HFFc6 (cell line): ENCODE data around the gene LAMB4. TPM values are rescaled to one million over a fixed set of nuclear protein-coding genes. Genes with fewer than 3 reads are reported as not detected.
"Not testable (repeated sequence)": the region's sequence is repeated elsewhere in the genome, so short reads cannot be mapped to it uniquely, and the experiment has no call there.

Experiments used
- DNase-seq: peaks from one replicate; pipeline ENCODE4 v3.0.0-alpha.2; 2018
- H3K27ac Mint-ChIP-seq: 2 replicates; pipeline ENCODE4 v1.8.0; 2020; ENCODE audit warnings: mild to moderate bottlenecking, mixed read lengths
- H3K27me3 Mint-ChIP-seq: 2 replicates; pipeline ENCODE4 v1.8.0; 2021; ENCODE audit warnings: mild to moderate bottlenecking, moderate library complexity, mixed read lengths; ENCODE audit not compliant: insufficient read depth
- H3K36me3 Mint-ChIP-seq: 2 replicates; pipeline ENCODE4 v1.8.0; 2021; ENCODE audit warnings: low read depth, mixed read lengths
- H3K4me1 Mint-ChIP-seq: 2 replicates; pipeline ENCODE4 v1.8.0; 2020; ENCODE audit warnings: low read depth, mixed read lengths
- H3K4me3 Mint-ChIP-seq: 2 replicates; pipeline ENCODE4 v1.8.0; 2020; ENCODE audit warnings: mild to moderate bottlenecking, moderate library complexity, mixed read lengths
- H3K9me3 Mint-ChIP-seq: 2 replicates; pipeline ENCODE4 v1.8.0; 2020; ENCODE audit warnings: mild to moderate bottlenecking, mixed read lengths
- total RNA-seq, 6 experiments: library from RNA; stranded (reverse); fragmentation: NEBNext Ultra II Directional; extraction: Animal tissue kit (Norgen Biotek cat#: 25700); gene quantifications; 2 replicates in 1 of 6; 3 replicates in 5 of 6; pipeline ENCODE4 v1.2.3, GENCODE V29; 2021
- TF ChIP-seq, protein P1 (sequence below): fragments of 200-600 bp; sonication (generic); IDR thresholded peaks from 2 replicates; pipeline ENCODE4 v1.5.0; 2021; ENCODE audit warnings: antibody characterized with exemption, mild to moderate bottlenecking

The LAMB4 gene
- total RNA-seq, 6 experiments from 2014 or later = 0.16 to 0.24 TPM; not detected in 4

DNA sequence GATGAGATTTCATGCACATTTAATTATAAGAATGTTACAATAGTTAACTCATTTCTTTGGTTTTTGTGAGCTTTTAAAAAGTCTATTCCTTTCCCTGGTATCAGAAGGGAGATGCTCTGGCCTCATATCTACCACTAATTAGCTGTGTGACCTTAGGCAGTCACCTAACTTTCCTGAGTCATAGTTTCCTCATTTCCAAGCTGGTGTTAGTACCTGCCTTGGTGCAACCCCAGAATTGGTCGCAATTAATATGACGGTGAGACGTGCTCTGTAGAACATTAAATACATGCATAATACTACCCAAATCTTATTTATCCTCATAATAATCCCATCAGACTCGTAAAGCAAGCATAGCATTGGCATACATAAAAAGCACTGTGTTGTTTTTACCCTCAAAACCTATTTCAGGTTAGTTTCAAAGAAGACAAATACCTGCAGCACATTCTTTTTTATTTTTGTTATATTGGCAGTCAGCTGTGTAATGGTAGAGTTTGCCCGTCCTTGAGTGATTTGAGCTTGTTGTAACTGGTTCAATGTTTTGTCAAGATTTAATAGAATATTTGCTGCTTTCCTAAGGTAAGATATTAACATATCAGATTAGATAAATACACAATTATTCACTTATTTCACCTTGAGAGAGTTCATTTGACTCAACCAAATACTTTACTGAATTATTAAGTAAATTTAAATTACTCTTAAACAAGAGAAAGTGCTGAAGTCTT is 96.2 kb downstream of the LAMB4 start:
- DNase-seq = no peak
- H3K9me3 Mint-ChIP-seq = no peaks in the 10 kb centered on the region
- H3K36me3 Mint-ChIP-seq = no peaks in the 10 kb centered on the region
- no peak overlapping the region for H3K27ac Mint-ChIP-seq
- no peaks in the 10 kb centered on the region for H3K27me3 Mint-ChIP-seq
- no peak overlapping the region for H3K4me3 Mint-ChIP-seq
- H3K4me1 Mint-ChIP-seq = peaks cover 36% of the 10 kb centered on the region
- TF ChIP-seq, protein P1, sequence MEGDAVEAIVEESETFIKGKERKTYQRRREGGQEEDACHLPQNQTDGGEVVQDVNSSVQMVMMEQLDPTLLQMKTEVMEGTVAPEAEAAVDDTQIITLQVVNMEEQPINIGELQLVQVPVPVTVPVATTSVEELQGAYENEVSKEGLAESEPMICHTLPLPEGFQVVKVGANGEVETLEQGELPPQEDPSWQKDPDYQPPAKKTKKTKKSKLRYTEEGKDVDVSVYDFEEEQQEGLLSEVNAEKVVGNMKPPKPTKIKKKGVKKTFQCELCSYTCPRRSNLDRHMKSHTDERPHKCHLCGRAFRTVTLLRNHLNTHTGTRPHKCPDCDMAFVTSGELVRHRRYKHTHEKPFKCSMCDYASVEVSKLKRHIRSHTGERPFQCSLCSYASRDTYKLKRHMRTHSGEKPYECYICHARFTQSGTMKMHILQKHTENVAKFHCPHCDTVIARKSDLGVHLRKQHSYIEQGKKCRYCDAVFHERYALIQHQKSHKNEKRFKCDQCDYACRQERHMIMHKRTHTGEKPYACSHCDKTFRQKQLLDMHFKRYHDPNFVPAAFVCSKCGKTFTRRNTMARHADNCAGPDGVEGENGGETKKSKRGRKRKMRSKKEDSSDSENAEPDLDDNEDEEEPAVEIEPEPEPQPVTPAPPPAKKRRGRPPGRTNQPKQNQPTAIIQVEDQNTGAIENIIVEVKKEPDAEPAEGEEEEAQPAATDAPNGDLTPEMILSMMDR = no peak

DNA sequence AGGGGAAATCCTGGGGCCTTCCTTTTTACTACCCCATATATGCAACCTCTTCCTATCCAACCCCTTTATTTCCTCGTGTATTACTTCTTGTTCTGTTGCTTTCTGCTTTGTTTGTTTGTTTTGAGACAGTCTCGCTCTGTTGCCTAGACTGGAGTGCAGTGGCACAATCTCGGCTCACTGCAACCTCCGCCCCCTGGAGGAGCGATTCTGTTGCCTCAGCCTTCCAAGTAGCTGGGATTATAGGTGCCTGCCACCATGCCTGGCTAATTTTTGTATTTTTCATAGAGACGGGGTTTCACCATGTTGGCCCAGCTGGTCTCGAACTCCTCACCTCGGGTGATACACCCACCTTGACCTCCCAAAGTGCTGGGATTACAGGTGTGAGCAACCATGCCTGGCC is 96.9 kb downstream of the LAMB4 start:
- not testable (repeated sequence) for H3K36me3 Mint-ChIP-seq, H3K27ac Mint-ChIP-seq, DNase-seq, H3K9me3 Mint-ChIP-seq, H3K27me3 Mint-ChIP-seq, H3K4me3 Mint-ChIP-seq
- H3K4me1 Mint-ChIP-seq = peaks cover 38% of the 10 kb centered on the region

DNA sequence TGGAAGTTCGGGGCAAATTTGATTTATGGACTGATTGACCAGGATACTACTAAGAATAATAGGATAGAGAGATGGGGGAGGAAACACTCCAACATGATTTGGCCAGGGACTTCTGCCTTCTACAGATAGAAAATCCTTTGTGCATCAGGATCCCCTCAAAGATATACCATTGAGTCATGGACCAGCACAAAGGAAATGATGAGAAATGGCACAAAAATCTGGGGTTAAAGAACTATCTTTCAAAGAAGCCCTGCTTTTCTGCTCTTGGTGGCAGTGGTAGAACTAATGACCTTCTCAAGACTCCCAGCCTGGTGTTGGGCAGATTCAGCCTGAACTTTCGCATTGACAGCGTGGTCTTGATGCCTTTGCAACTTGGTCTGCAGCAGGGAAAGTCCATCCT is 99.6 kb downstream of the LAMB4 start:
- H3K4me3 Mint-ChIP-seq = peak overlapping the region; percentile 72
- H3K36me3 Mint-ChIP-seq = no peaks in the 10 kb centered on the region
- no peaks in the 10 kb centered on the region for H3K27me3 Mint-ChIP-seq
- TF ChIP-seq, protein P1 = no peak
- H3K27ac Mint-ChIP-seq = peak overlapping the region; percentile 79
- H3K9me3 Mint-ChIP-seq = no peaks in the 10 kb centered on the region
- peak; percentile 57 for DNase-seq
- H3K4me1 Mint-ChIP-seq = peaks cover 47% of the 10 kb centered on the region

DNA sequence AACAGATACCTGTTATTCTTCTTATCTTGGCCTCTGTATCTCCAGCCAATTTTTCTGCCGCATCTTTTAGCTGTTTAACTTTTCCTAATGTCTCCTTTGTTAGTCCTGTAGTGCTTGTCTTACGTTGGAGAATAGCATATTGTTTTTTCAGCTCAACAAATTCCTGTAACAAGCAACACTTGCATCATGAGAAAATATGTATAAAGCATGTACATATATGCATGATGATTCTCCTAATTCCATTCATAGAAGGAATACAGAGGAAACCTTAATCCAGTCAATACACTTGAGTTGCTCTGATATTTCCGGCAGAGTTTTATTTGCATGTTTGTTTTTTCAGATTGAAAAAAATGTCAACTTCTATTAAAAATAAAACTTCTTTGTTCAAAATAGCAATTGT is 101.1 kb downstream of the LAMB4 start:
- Mint-ChIP-seq H3K9me3 (no peaks in the 10 kb centered on the region), H3K4me3 (no peak overlapping the region), H3K4me1 (peaks cover 39% of the 10 kb centered on the region)

DNA sequence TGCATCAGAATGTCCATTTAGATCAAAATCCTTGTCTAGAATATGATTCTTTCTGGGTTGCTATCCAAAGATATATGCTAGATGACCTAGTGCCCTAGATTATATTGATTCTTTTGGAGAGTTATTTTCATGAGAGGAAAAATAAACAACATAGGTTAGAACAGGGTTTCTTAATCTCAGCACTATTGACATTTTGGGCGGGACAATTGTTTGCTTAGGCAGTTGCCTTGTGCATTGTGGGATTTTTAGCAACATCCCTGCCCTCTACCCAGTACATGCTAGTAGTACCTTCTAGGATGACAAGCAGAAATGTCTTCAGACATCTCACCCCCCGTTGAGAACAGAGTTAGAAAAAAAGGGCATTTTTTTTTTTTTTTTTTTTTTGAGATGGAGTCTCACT is 102.0 kb downstream of the LAMB4 start:
- H3K27ac Mint-ChIP-seq = no peak overlapping the region
- H3K27me3 Mint-ChIP-seq = no peaks in the 10 kb centered on the region
- no peak for DNase-seq
- TF ChIP-seq, protein P1 = no peak
- H3K4me3 Mint-ChIP-seq = no peak overlapping the region
- no peaks in the 10 kb centered on the region for H3K9me3 Mint-ChIP-seq
- no peaks in the 10 kb centered on the region for H3K36me3 Mint-ChIP-seq
- peaks cover 41% of the 10 kb centered on the region for H3K4me1 Mint-ChIP-seq

More for the DNA sequence above, 101.1 kb downstream of the LAMB4 start:
- TF ChIP-seq, protein P1 = no peak
- DNase-seq = no peak
- H3K36me3 Mint-ChIP-seq = no peaks in the 10 kb centered on the region
- H3K27me3 Mint-ChIP-seq = no peaks in the 10 kb centered on the region
- peak overlapping the region; percentile 79 for H3K27ac Mint-ChIP-seq

DNA sequence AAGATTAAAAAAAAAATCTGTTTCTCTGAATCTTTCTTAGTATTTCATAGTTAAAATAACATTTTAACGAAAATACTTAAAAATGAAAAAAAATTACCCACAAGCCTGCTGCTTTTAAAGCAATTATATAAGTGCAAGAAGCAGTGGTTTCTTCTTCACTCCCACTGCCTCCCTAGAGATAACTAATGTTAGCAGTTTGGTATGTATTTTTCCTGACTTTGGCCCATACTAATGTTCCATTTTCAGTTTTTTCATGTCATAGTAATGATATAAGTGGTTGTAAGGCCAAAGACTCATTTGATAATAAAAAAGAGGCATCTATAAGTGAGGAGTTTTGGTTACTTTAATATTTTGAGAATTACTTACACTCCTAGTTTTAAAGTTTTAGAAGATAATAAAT is 102.9 kb downstream of the LAMB4 start:
- Mint-ChIP-seq H3K36me3 (no peaks in the 10 kb centered on the region), H3K27me3 (no peaks in the 10 kb centered on the region), H3K9me3 (no peaks in the 10 kb centered on the region), H3K4me3 (no peak overlapping the region), H3K4me1 (peaks cover 50% of the 10 kb centered on the region), H3K27ac (no peak overlapping the region)
- no peak for DNase-seq
- TF ChIP-seq, protein P1 = no peak
